AG08396 (cell line): ENCODE results near the gene RIMBP3C.
"Not testable (repeated sequence)": the region's sequence is repeated elsewhere in the genome, so short reads cannot be mapped to it uniquely, and the experiment has no call there.

Source experiments
- DNase-seq: peaks from one replicate; pipeline ENCODE4 v3.0.0; 2012; ENCODE audit warnings: low spot score, mixed read lengths

RIMBP3C gene

GRCh38 chr22:21526705-21527500 is 24.4 kb downstream of the RIMBP3C start:
- DNase-seq: not testable (repeated sequence)

- not testable (repeated sequence) for DNase-seq
Measured at GRCh38 chr22:21516970-21517764, 34.1 kb downstream of the RIMBP3C start.

GRCh38 chr22:21516522-21516921 is 34.7 kb downstream of the RIMBP3C start:
- not testable (repeated sequence) for DNase-seq

- not testable (repeated sequence) for DNase-seq
Measured at GRCh38 chr22:21515234-21515633, 36.0 kb downstream of the RIMBP3C start.

GRCh38 chr22:21514117-21514516 is 37.1 kb downstream of the RIMBP3C start:
- DNase-seq: not testable (repeated sequence)

GRCh38 chr22:21512022-21512421 is 39.2 kb downstream of the RIMBP3C start:
- DNase-seq: not testable (repeated sequence)

- DNase-seq: not testable (repeated sequence)
Measured at GRCh38 chr22:21510397-21510796, 40.9 kb downstream of the RIMBP3C start.

- DNase-seq: not testable (repeated sequence)
Measured at GRCh38 chr22:21499623-21500506, 51.4 kb downstream of the RIMBP3C start.

- not testable (repeated sequence) for DNase-seq
Measured at GRCh38 chr22:21498489-21498888, 52.8 kb downstream of the RIMBP3C start.

GRCh38 chr22:21497984-21498383 is 53.3 kb downstream of the RIMBP3C start:
- DNase-seq: not testable (repeated sequence)
